Osteocyte (in vitro differentiated cells): ENCODE measurements around the gene HIP1. TPM values are rescaled to one million over a fixed set of nuclear protein-coding genes. Genes with fewer than 3 reads are reported as not detected.
A peak's percentile ranks its signal among the peaks of the same experiment; 100 is the strongest.

Experiments used
- DNase-seq: peaks from one replicate; pipeline ENCODE4 v3.0.0; 2021; ENCODE audit warnings: mixed read lengths; ENCODE audit not compliant: unreplicated experiment; ENCODE audit errors: extremely low spot score
- H3K27ac Mint-ChIP-seq: one replicate; pipeline ENCODE4 v1.8.0; 2021; ENCODE audit warnings: mild to moderate bottlenecking, mixed read lengths; ENCODE audit not compliant: unreplicated experiment
- H3K27me3 Mint-ChIP-seq: one replicate; pipeline ENCODE4 v1.8.0; 2021; ENCODE audit warnings: mixed read lengths; ENCODE audit not compliant: unreplicated experiment
- H3K36me3 Mint-ChIP-seq: one replicate; pipeline ENCODE4 v1.8.0; 2021; ENCODE audit warnings: mixed read lengths; ENCODE audit not compliant: unreplicated experiment
- H3K4me1 Mint-ChIP-seq: one replicate; pipeline ENCODE4 v1.8.0; 2021; ENCODE audit warnings: mixed read lengths; ENCODE audit not compliant: unreplicated experiment
- H3K4me3 Mint-ChIP-seq: one replicate; pipeline ENCODE4 v1.8.0; 2021; ENCODE audit warnings: mild to moderate bottlenecking, moderate library complexity, mixed read lengths; ENCODE audit not compliant: unreplicated experiment
- H3K9me3 Mint-ChIP-seq: one replicate; pipeline ENCODE4 v1.8.0; 2021; ENCODE audit warnings: mixed read lengths; ENCODE audit not compliant: unreplicated experiment
- CTCF ChIP-seq: fragments of 200-600 bp; sonication (generic); IDR thresholded peaks from 2 replicates; pipeline ENCODE4 v1.5.0; 2021; ENCODE audit warnings: antibody characterized with exemption, mild to moderate bottlenecking, moderate library complexity
- total RNA-seq: library from RNA; stranded (reverse); gene quantifications from 2 replicates; pipeline ENCODE4 v1.2.1, GENCODE V29; 2021

HIP1 gene
- total RNA-seq, 1 donor from 2014 or later = 55.3 TPM

- no peak overlapping the region for H3K27ac Mint-ChIP-seq
- no peaks in the 10 kb centered on the region for H3K27me3 Mint-ChIP-seq
- H3K4me3 Mint-ChIP-seq = no peak overlapping the region
- no peaks in the 10 kb centered on the region for H3K9me3 Mint-ChIP-seq
- TF ChIP-seq CTCF = peak; percentile 64
- H3K36me3 Mint-ChIP-seq = peaks cover 4% of the 10 kb centered on the region
- H3K4me1 Mint-ChIP-seq = peaks cover 15% of the 10 kb centered on the region
- DNase-seq = no peak
These were observed 95.8 kb downstream of the HIP1 start for GRCh38 chr7:75642810-75643486.

- Mint-ChIP-seq H3K4me1 (peaks cover 28% of the 10 kb centered on the region), H3K36me3 (peaks cover 4% of the 10 kb centered on the region), H3K4me3 (peak overlapping the region; percentile 78), H3K27me3 (no peaks in the 10 kb centered on the region), H3K9me3 (no peaks in the 10 kb centered on the region), H3K27ac (peak overlapping the region; percentile 84)
- no peak for DNase-seq
- TF ChIP-seq CTCF = no peak
These were observed 98.5 kb downstream of the HIP1 start for GRCh38 chr7:75640201-75640600.

GRCh38 chr7:75639886-75640190 is 98.9 kb downstream of the HIP1 start:
- no peak for DNase-seq
- Mint-ChIP-seq H3K9me3 (no peaks in the 10 kb centered on the region), H3K27me3 (no peaks in the 10 kb centered on the region)

GRCh38 chr7:75639071-75639885 is 99.5 kb downstream of the HIP1 start:
- peak; percentile 86 for DNase-seq
- Mint-ChIP-seq H3K27ac (peak overlapping the region; percentile 84), H3K9me3 (no peaks in the 10 kb centered on the region), H3K27me3 (no peaks in the 10 kb centered on the region), H3K36me3 (peaks cover 4% of the 10 kb centered on the region), H3K4me3 (peak overlapping the region; percentile 78), H3K4me1 (peaks cover 28% of the 10 kb centered on the region)
- no peak for TF ChIP-seq CTCF

More at GRCh38 chr7:75639886-75640190, 98.9 kb downstream of the HIP1 start:
- Mint-ChIP-seq H3K4me3 (peak overlapping the region; percentile 78), H3K36me3 (peaks cover 4% of the 10 kb centered on the region), H3K27ac (peak overlapping the region; percentile 84), H3K4me1 (peaks cover 28% of the 10 kb centered on the region)
- TF ChIP-seq CTCF = no peak

GRCh38 chr7:75638594-75639070 is 100.1 kb downstream of the HIP1 start:
- no peaks in the 10 kb centered on the region for H3K27me3 Mint-ChIP-seq
- H3K27ac Mint-ChIP-seq = peak overlapping the region; percentile 31
- peak overlapping the region; percentile 75 for H3K4me3 Mint-ChIP-seq
- no peak for TF ChIP-seq CTCF
- H3K36me3 Mint-ChIP-seq = peaks cover 6% of the 10 kb centered on the region
- peaks cover 28% of the 10 kb centered on the region for H3K4me1 Mint-ChIP-seq
- H3K9me3 Mint-ChIP-seq = no peaks in the 10 kb centered on the region
- peak; percentile 86 for DNase-seq
